Smooth muscle cell (in vitro differentiated cells): ENCODE data around the gene AEN. TPM values are rescaled to one million over a fixed set of nuclear protein-coding genes. Genes with fewer than 3 reads are reported as not detected.

Source experiments
- DNase-seq: peaks from one replicate; lab custom pipeline; 2025; ENCODE audit not compliant: unreplicated experiment; lab: John Stamatoyannopoulos, UW
- H2AFZ ChIP-seq: fragments of 200-600 bp; sonication (generic); 2 replicates; pipeline ENCODE4 v1.6.0; 2016; ENCODE audit warnings: antibody characterized with exemption, low read depth, mild to moderate bottlenecking
- H3F3A ChIP-seq: fragments of 200-600 bp; sonication (generic); 2 replicates; pipeline ENCODE4 v1.6.0; 2017; ENCODE audit warnings: antibody characterized with exemption, low read depth
- H3K27ac ChIP-seq: fragments of 200-600 bp; sonication (generic); 2 replicates; pipeline ENCODE4 v1.5.1; 2016; ENCODE audit warnings: low read depth, mild to moderate bottlenecking
- H3K27me3 ChIP-seq: fragments of 200-600 bp; sonication (generic); 2 replicates; pipeline ENCODE4 v1.6.1; 2016; ENCODE audit warnings: low read depth, mild to moderate bottlenecking
- H3K36me3 ChIP-seq: fragments of 200-600 bp; sonication (generic); 2 replicates; pipeline ENCODE4 v1.5.1; 2016; ENCODE audit warnings: low read depth
- H3K4me1 ChIP-seq: fragments of 200-600 bp; sonication (generic); 2 replicates; pipeline ENCODE4 v1.5.1; 2016; ENCODE audit warnings: low read depth
- H3K4me2 ChIP-seq: fragments of 200-600 bp; sonication (generic); 2 replicates; pipeline ENCODE4 v1.6.0; 2016; ENCODE audit warnings: mild to moderate bottlenecking
- H3K4me3 ChIP-seq: fragments of 200-600 bp; sonication (generic); 2 replicates; pipeline ENCODE4 v1.5.1; 2016; ENCODE audit warnings: mild to moderate bottlenecking
- H3K79me2 ChIP-seq: fragments of 200-600 bp; sonication (generic); 2 replicates; pipeline ENCODE4 v1.6.0; 2016; ENCODE audit warnings: low read depth, mild to moderate bottlenecking
- H3K9ac ChIP-seq: fragments of 200-600 bp; sonication (generic); 2 replicates; pipeline ENCODE4 v1.6.0; 2016; ENCODE audit warnings: low read depth
- H3K9me3 ChIP-seq: fragments of 200-600 bp; sonication (generic); replicated peaks from 2 replicates; pipeline ENCODE4 v1.5.1; 2016; ENCODE audit warnings: low read depth
- H4K20me1 ChIP-seq: fragments of 200-600 bp; sonication (generic); 2 replicates; pipeline ENCODE4 v1.6.0; 2016; ENCODE audit warnings: low read depth
- CTCF ChIP-seq: fragments of 200-600 bp; sonication (generic); IDR thresholded peaks from 2 replicates; pipeline ENCODE4 v1.5.1; 2017; ENCODE audit warnings: borderline replicate concordance, mild to moderate bottlenecking, antibody characterized with exemption; ENCODE audit not compliant: insufficient read depth, poor library complexity, severe bottlenecking
- WGBS: methylation state at CpG from one replicate; pipeline ENCODE4 v1.1.7; 2016; ENCODE audit warnings: low lambda C conversion rate; 5-methylcytosine and 5-hydroxymethylcytosine counted together
- polyA plus RNA-seq: library from polyadenylated mRNA; unstranded; fragments of >200 nt; fragmentation: Nextera tagmentation; extraction: Ambion mirVana; gene quantifications from 2 replicates; pipeline ENCODE4 v1.2.1, GENCODE V29; 2016
- total RNA-seq: library from RNA; depleted of rRNA; stranded (reverse); fragments of >200 nt; gene quantifications from 2 replicates; pipeline ENCODE4 v1.2.3, GENCODE V29; 2014

The AEN gene
- total and polyA plus RNA-seq, 2 experiments from 2014 or later = 44.5 to 57.6 TPM

- no peaks in the 10 kb centered on the region for H3K9me3 ChIP-seq
- 77% methylated on average over 7 of the region's 7 CpGs for WGBS
- no peak overlapping the region for H2AFZ ChIP-seq
Observed at GRCh38 chr15:88612186-88612796, 8.8 kb upstream of the AEN start.

GRCh38 chr15:88613074-88613944 is 7.8 kb upstream of the AEN start:
- H3K27me3 ChIP-seq = peaks cover 14% of the 10 kb centered on the region
- no peak for DNase-seq

More at GRCh38 chr15:88612186-88612796, 8.8 kb upstream of the AEN start:
- Histone ChIP-seq H3K79me2 (no peaks in the 10 kb centered on the region), H3K36me3 (no peaks in the 10 kb centered on the region), H3K27me3 (peaks cover 24% of the 10 kb centered on the region), H3K4me3 (no peak overlapping the region), H3F3A (no peaks in the 10 kb centered on the region), H3K27ac (no peak overlapping the region), H3K9ac (no peak overlapping the region), H3K4me2 (no peak overlapping the region), H4K20me1 (no peaks in the 10 kb centered on the region), H3K4me1 (peaks cover 25% of the 10 kb centered on the region)
- no peak for DNase-seq
- TF ChIP-seq CTCF = no peak

GRCh38 chr15:88615303-88616107 is 5.6 kb upstream of the AEN start:
- H2AFZ ChIP-seq = no peak overlapping the region
- no peaks in the 10 kb centered on the region for H3K9me3 ChIP-seq
- no peaks in the 10 kb centered on the region for H3K27me3 ChIP-seq
- peaks cover 16% of the 10 kb centered on the region for H3K4me1 ChIP-seq
- no peak overlapping the region for H3K4me3 ChIP-seq
- DNase-seq = no peak
- no peaks in the 10 kb centered on the region for H4K20me1 ChIP-seq
- 72% methylated on average over 11 of the region's 11 CpGs for WGBS
- H3K4me2 ChIP-seq = no peak overlapping the region
- H3F3A ChIP-seq = no peaks in the 10 kb centered on the region
- no peak overlapping the region for H3K27ac ChIP-seq
- no peaks in the 10 kb centered on the region for H3K79me2 ChIP-seq
- H3K9ac ChIP-seq = no peak overlapping the region
- TF ChIP-seq CTCF = no peak
- H3K36me3 ChIP-seq = no peaks in the 10 kb centered on the region

More at GRCh38 chr15:88613074-88613944, 7.8 kb upstream of the AEN start:
- no peak overlapping the region for H2AFZ ChIP-seq
- H3K4me3 ChIP-seq = no peak overlapping the region
- no peak for TF ChIP-seq CTCF
- no peak overlapping the region for H3K4me2 ChIP-seq
- no peaks in the 10 kb centered on the region for H3K79me2 ChIP-seq
- peaks cover 25% of the 10 kb centered on the region for H3K4me1 ChIP-seq
- H3F3A ChIP-seq = no peaks in the 10 kb centered on the region
- no peaks in the 10 kb centered on the region for H3K9me3 ChIP-seq
- 47% methylated on average over 7 of the region's 7 CpGs for WGBS
- H3K9ac ChIP-seq = no peak overlapping the region
- H4K20me1 ChIP-seq = no peaks in the 10 kb centered on the region
- H3K27ac ChIP-seq = no peak overlapping the region
- no peaks in the 10 kb centered on the region for H3K36me3 ChIP-seq
